Germinal center (tissue), 1 donor: ENCODE results near the gene CTCF.
"Not testable (repeated sequence)": the region's sequence is repeated elsewhere in the genome, so short reads cannot be mapped to it uniquely, and the experiment has no call there.

ENCODE experiments used
- DNase-seq: peaks from one replicate; pipeline ENCODE4 v3.0.0; 2012; ENCODE audit warnings: mixed read lengths, low spot score

Gene CTCF, protein sequence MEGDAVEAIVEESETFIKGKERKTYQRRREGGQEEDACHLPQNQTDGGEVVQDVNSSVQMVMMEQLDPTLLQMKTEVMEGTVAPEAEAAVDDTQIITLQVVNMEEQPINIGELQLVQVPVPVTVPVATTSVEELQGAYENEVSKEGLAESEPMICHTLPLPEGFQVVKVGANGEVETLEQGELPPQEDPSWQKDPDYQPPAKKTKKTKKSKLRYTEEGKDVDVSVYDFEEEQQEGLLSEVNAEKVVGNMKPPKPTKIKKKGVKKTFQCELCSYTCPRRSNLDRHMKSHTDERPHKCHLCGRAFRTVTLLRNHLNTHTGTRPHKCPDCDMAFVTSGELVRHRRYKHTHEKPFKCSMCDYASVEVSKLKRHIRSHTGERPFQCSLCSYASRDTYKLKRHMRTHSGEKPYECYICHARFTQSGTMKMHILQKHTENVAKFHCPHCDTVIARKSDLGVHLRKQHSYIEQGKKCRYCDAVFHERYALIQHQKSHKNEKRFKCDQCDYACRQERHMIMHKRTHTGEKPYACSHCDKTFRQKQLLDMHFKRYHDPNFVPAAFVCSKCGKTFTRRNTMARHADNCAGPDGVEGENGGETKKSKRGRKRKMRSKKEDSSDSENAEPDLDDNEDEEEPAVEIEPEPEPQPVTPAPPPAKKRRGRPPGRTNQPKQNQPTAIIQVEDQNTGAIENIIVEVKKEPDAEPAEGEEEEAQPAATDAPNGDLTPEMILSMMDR

DNA sequence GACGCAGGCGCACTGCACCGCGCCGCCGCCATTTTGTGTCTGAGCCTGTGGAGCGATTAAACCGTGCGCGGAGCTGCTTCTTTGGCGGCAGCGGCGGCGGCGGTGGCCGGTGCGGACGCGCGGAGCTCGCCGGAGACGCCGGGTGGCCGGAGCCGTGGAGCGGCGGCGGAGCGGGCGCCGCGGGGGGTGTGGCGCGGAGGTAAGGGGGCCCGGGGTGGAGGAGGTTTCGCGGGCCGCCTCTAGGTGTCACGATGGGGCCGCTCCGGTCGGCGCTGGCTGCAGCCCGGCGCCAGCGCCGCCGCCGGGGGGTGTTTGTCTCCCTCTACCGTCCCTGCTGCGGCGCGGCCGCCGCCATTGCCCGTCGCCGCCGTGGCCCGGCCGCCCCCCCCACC is at the start of gene CTCF:
Gene CTCF (plus strand): TSS at position 1 of the 392 bp plus-strand sequence. CDS start 48,307 bp downstream, outside the sequence.
- DNase-seq: peak; percentile 81

DNA sequence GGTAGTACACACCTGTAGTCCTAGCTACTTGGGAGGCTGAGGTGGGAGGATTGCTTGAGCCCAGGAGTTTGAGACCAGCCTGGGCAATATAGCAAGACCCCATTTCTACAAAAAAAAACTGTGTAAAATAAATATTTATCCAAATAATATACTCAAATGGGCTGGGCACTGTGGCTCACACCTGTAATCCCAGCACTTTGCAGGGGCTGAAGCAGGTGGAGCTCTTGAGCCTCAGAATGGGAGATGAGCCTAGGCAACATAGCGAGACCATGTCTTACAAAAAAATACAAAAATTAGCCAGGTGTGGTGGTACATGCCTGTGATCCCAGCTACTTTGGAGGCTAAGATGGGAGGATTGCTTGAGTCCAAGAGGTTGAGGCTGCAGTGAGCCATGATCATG is 48.4 kb upstream of the CTCF start:
- not testable (repeated sequence) for DNase-seq

DNA sequence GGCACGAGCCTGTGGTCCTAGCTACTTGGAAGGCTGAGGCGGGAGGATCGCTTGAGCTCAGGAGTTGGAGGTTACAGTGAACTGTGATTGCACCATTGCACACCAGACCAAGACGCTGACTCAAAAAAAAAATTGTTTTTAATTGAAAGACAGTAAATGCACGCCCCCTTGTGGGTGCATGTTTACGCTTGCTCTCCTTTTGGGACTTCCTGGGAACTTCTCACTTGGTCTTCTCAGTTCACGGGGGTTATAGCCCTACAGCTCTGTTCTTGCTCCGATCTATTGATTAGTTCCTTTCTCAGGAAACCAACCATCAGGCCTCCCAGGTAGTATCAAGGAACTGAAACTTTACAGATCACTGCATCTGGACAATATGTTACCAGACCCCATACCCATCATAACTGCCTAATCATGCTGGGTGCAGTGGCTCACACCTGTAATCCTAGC is 47.9 kb upstream of the CTCF start:
- peak; percentile 75 for DNase-seq

DNA sequence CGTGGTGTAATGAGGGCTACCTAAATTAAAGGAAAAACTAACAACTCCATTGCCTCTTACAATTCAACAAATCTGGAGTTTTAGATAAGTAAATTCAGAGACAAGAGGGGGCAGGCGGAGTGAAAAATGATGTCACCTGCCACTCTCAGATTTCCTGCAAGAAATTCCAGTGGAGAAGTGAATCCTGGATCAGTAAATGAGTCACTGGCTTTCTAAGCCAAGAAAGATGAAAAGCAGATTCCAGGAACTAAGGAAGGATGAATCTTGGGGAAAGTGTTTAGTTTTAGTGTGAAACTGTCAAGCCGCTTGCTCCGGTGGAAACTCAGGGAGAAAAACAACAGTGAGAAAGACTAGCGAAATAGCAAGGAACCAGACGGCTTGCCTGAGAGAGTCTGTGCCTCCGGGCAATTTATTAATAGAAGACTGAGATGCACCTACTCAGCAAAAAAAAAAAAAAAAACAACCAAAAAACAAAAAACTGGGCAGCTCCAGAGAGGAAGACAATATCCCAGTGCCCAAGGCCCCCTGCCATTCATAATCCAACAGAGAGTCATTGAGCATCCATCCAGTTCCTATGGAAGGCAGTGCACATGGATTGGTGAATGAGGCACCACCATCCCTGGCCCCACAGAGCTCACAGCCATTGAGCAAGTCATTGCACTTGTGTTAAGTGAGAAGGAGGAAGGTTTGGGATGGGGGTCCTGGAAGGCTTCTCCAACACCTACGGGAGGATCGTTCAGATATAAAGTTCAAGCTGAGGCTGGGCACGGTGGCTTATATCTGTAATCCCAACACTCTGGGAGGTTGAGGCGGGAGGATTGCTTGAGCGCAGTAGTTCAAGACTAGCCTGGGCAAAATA is 45.8 kb upstream of the CTCF start:
- no peak for DNase-seq

DNA sequence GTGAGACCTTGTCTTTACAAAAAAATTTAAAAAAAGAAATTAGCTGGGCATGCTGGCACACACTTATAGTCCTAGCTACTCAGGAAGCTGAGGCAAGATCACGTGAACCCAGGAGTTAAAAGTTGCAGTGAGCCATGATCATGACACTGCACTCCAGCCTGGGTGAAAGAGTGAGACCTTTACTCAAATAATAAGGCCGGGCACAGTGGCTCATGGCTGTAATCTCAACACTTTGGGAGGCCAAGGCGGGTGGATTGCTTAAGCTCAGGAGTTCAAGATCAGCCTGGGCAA is 45.2 kb upstream of the CTCF start:
- no peak for DNase-seq

DNA sequence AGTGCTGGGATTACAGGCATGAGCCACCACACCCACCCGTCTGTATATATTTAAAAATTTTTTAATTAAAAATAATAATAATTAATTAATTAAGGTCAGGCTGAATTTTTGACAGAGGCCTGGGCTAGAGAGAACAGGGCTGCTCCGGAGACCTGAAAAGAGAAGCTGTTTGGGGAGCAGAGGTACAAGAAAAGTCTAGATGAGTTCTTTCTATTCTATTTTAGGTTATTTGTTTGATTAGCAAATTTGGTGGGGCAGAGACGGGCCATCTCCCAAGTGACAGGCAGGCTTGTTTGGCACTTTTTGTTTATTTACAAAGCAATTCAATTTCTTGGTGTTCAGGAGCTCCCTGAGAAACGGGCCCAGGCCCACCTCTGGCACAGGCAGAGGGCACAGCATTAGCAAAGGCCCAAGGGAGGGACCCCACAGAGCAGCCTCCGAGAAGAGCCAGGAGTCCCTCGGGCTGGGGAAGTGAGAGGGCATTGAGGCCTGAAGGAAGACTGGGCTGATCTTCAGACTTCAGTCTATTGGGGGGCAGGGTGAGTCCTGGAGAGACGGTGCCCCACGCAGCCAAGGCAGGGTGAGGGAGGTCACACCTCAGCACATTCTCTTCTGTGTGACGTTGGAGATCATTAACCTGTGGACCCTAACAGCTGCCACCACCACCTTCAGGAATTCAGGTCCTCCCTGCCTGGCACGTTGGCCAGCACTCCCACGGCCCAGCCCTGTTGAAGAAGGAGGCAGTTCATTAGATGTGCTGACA is 44.5 kb upstream of the CTCF start:
- DNase-seq: peak; percentile 86

DNA sequence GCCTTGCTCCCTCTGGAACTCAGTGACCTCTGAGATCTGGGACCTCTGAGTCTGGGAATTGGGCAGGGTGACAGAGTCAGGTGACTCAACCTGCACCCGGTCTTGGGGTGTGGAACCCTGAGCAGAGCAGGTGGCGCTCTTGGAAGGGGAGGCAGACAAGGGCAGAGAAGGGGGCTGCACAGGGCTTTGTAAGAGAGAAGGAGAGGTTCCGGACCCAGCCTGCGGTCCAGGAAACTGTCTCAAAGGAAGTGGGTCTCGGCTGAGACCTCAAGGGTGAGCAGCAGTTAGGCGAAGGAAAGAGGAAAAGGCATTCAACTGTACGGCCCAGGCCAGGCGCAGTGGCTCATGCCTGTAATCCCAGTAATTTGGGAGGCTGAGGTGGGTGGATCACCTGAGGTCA is 43.6 kb upstream of the CTCF start:
- DNase-seq: peak; percentile 11

DNA sequence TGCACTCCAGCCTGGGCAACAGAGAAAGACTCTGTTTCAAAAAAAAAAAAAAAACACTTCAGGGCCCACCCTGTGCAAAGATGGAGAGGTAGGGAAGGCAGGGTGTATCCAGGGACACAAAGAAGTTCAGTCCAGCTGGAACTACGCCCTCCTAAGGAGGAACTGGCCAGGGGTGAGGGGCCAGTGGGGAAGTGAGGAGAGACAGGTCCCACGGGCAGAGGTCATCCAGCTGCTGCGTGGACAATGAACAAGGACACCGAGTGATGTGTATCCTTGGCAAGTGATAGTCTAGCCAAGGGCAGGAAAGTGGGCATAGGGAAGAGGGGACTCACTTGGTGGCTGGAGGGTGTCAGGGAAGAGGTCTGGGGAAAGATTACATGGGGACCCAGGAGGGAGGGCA is 43.1 kb upstream of the CTCF start:
- no peak for DNase-seq

DNA sequence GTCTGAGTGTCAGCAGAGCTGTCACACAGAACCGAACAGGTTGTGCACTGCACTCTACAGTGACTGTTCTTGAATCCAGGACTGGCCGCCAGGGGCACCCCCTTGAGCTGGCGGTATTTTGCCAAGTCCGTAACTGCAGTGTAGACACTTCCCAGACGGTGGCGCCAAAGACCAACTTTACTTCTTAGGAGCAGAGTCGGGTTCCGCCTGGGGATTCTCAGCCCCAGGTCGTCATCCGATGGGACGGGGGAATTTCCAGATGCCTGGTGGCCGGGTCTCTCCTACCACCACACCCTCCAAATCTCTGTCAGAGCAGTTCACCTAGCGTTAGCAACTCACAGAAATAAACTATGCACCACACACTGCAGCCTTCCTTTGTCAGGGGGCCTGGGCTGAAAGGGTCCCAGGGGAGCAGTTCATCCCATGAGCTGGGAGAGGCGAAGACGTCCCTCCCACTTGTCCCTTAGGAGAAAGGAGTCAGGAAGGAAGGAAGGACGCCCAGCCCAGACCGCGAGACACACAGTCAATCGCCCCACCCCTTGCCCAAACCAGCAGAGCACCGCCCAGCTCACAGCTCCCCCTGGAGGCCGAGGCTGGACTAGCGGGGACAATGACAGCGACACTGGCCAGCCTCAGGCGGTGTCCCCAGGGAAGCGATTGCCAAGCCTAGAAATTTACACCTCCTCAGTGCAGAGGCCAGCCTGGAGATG is 41.1 kb upstream of the CTCF start:
- peak; percentile 89 for DNase-seq

DNA sequence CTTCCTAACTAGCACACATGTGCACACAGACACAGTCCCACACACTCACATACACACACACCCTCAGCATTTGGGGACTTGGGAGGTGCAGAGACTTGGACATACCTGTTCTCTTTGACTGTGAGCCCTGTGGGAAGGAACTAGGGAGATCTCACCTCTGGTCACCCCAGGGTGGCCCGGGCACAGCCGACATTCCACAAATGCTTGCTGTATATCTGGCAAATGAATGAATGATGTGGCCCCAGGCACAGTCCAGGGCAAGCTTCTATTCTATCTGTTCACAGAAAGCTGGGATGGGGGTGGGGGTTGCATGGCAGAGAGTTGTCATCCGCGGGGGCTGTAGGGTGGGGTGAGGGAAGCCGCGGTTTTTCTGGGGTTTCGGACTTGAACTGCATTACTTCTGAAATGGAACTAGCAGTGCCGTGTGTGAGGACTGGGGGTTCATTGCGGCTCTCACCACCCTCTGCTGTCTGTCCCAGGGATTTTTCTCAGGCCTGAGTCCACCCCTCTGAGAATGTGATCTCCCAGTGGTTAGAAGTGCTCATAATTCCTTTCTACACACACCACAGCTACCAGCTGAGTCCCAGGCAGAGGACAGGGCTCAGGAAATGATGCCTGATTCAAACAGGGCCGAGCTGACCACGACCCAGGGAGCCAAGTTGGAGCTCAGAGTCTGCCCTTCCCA is 37.0 kb upstream of the CTCF start:
- no peak for DNase-seq

DNA sequence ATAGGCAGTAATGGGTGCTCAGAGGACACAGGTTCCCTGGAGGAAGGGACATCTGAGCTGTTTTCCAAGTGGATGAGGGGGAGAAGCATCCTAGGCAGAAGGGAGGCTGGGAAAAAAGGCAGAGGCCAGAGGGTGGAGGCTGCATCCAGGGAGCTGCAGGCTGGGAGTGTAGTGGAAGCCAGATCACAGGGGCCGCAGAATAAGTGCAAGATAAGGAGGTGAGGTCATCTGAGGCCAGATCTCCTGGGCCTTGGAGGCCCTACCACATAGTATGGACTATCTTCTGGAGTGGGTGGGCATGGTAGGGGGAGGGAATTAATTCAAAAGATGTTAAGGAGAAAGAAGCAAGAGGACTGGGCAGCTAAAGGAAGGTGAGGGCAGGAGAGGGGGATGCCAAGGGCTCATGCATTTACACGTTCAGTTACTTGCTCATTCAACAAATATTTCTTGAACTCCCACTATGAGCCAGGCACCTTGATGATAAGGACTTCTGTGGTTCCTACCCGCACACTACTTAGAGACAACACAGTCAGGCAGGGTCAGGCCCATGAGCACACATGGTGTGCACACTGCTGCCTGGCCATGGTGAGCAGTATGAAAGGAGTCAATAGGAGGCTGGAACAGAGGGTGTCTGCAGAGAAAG is 36.1 kb upstream of the CTCF start:
- DNase-seq: no peak

DNA sequence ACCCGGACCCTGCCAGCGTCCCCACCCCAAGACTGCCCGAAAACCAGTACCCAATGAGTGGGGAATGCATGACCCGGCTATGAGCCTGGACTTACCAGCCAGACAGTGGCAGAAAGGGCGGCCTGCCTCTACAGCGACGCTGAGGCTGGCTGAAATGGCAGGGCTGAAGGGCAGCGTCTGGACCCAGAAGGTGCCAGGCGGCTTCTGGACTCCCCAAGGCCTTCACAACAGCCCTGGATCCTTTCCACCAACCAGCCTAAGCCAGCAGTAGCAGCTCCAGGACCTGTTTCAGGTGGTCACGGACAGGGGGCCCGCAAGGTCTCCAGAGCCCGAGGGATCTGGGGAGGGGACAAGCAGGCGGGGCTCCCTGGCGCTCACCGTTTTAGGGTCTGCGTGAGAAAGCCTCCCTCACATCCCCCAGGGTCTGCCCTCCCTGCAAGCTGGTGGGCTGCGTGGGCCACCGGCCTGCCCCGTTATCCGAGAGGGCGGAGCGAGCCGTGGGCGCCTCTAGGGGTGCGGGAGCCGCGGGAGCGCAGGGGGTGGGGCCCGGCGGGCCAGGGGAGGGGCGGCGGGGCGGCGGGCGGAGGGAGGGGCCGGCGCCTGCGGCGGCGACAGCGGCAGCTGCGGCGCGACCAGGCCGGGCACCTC is 34.0 kb upstream of the CTCF start, which contains the start of gene RIPOR1:
Gene RIPOR1 (plus strand): TSS at position 608 of the 648 bp plus-strand sequence. CDS start 9,618 bp downstream, outside the sequence.
- DNase-seq: peak; percentile 72

DNA sequence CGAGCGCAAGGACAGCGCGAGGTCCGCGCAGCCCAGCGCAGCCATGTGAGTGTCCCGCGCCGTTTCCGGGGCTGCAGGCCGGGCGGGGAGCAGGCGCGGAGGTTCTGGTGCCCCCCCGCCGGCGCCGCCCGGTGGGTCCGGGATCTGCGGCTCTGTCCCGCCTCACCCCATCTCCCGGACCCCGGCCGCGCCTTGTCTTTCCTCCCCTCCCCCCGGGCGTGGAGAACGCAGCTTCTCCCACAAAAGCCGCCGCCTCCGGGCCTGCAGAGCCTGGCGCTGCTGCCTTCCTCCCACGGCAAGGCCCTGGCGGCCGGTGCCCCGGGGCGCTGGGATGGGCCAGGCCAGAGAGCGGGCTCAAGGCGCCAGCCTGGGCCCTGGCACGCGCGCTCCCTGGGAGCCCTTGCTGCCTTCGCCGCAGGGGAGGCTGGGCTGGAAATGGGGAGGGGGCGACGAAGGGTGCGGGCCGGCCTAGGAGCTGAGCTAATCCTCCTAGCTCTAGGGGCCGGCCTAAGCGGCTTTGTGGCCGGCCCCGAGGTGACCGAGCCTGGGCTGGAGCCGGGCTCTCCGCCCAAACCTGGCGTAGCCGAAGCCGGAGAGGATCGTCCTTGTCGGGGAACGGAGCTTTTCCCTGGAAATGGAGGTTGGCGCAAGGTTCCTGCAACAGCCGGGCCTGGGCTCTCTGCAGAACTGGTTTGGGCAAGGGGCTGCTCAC is 33.3 kb upstream of the CTCF start:
- DNase-seq: no peak

DNA sequence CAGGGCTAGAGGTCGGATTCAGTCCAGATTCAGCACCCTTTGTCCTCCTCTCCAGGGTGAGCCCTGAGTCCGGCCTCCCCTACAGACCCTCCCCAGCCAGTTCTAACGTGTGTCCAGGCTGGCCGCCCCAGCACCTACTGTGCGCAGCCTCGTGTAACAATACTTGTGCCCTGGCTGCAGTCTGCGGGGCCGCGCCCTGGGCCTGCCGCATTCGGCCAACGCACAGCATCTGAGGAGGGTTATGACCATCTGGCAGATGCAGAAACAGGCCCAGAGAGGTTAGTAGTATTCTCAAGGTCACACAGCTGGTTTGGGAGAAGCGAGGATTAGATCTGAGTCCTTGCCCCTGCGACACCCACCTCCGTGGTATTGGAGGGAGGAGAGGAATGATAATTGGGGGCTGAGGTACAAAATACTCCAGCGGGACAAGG is 32.7 kb upstream of the CTCF start:
- no peak for DNase-seq

DNA sequence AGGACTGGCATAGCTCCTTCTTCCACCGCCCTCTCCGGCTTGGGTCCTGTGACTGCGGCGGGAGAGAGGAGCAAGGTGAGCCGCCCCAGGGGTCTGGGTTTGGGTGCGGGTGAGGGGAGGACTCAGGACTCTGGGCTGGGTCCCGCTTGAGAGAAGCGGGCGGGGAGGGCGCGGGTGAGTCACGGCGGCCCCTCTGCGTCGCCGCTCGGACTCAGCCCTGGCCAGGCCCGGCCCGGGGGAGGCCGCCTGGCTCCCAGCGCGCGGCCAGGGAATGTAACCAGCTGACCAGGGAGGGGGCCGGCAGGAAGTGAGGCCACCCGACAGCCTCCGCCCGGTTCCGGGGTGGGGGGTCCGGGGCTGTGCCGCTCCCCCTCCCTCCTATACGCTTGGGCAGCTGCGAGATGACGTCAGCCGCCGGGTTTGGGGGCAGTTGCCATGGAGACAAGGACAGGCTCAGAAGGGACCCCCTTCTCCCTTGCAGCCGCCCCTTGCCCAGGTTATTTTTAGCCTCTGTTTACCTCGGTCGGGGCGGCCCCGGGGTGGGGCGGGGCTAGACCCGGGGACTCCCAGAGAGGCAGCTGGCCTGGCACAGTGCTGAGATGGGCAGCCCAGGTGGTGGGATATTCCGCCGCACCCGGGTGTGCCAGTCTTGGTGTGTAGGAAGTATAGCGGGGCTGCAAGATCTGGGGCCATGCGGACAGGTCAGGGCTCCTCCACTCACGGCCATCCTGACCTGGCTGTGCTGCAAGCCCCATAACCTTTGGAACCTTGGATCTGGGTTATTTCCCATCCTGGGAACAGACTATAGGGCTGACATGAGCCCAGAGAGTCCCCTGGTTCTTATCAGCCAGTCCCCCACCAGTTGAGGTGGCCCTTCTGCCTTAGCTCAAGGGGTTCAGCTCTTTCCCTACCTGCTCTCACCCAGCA is 32.0 kb upstream of the CTCF start:
- peak; percentile 72 for DNase-seq

DNA sequence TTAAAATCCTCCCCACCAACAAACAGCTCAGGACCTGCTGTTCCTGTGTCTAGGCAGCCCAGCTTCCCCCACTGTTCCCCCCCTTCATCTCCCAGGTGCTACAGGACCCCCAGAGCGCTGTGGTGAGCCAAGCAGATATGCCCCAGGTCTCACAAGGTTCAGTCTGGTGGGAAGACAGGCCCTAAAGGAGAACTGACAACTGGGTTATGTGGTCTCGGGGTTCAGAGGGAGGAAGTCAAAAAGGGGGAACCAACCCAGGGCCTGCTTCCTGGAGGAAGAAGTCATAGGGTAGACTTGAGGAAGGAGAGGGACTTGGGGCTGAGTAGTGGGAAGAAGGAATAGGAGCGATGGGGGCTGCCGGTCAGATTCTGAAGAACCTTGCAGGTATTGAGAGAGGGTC is 31.1 kb upstream of the CTCF start:
- peak; percentile 59 for DNase-seq

DNA sequence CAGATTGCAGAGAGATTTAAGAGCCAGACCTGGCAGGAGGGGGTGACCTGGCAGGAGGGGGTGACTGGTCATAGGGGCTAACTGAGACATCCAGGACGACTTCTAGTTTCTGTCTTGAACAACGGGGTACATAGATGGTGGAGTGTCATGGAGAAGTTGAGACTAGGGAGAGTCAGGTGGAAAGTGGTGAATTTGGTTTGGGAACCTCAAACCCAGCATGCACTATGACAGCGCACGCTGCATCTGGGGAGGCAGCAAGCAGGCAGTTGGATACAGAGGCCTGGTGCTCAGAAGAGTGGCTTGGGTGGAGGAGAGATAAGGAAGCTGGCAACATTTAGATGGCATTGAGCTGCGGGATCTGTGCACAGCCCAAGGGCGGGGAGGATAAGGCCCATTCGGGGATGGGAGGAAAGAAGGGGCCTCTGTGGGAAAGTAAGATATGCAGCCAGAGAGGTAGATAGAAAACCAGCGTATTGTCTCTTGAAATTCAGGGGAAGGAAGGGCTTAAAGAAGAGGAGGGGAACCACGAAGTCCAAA is 29.2 kb upstream of the CTCF start:
- DNase-seq: no peak
